Measurements from ENCODE around the gene GPR137B. TPM values are rescaled to one million over a fixed set of nuclear protein-coding genes. Genes with fewer than 3 reads are reported as not detected.
"Not testable (repeated sequence)": the region's sequence is repeated elsewhere in the genome, so short reads cannot be mapped to it uniquely, and the experiment has no call there.

GPR137B gene, protein sequence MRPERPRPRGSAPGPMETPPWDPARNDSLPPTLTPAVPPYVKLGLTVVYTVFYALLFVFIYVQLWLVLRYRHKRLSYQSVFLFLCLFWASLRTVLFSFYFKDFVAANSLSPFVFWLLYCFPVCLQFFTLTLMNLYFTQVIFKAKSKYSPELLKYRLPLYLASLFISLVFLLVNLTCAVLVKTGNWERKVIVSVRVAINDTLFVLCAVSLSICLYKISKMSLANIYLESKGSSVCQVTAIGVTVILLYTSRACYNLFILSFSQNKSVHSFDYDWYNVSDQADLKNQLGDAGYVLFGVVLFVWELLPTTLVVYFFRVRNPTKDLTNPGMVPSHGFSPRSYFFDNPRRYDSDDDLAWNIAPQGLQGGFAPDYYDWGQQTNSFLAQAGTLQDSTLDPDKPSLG
- total RNA-seq (10 to 100 TPM; 13.3 to 18.3 TPM), polyA plus RNA-seq (ENCODE audit: insufficient read depth, low read depth, low replicate concordance) (8.4 TPM)
- long read RNA-seq, donor 1, transcript GPR137B-202 (7 exons, 2,042 nt): major isoform, 5 of 5 reads
- long read RNA-seq, donor 1, partial matches to known transcripts: 0 of 5 reads
- long read RNA-seq, donor 1, other reads (novel, unspliced or antisense): 0 of 5 reads
- long read RNA-seq, donor 2, partial matches to known transcripts: 0 of 3 reads
- long read RNA-seq, donor 2, other reads (novel, unspliced or antisense): 0 of 3 reads

- intact Hi-C loops (cut with DNase I; ENCODE audit: low total_unique reads): no loop called here
- Histone ChIP-seq H3K4me1 (peaks cover 2% of the 10 kb centered on the region), H3K9me3 (no peaks in the 10 kb centered on the region), H3K4me3 (peak within 1 kb of the TSS; percentile 62 to 75), H3K36me3 (ENCODE audit: low read depth, missing control alignments) (no peaks in the 10 kb centered on the region), H3K27ac (peak within 1 kb of the TSS; percentile 50 to 60), H3K27me3 (no peaks in the 10 kb centered on the region)
- peak; percentile 65 for DNase-seq
- 1% methylated on average over 26 to 61 of the region's 105 CpGs for WGBS, 2 donors
- TF ChIP-seq CTCF (IDR thresholded peaks at IDR 0.05): no peak
- no peak for TF ChIP-seq POLR2A (IDR thresholded peaks at IDR 0.05)
Observed at GRCh38 chr1:236142253-236143103, at the start of gene GPR137B. TSS of gene GPR137B (plus strand) at chr1:236142539. CDS start at chr1:236142623, 84 bp downstream.

DNA sequence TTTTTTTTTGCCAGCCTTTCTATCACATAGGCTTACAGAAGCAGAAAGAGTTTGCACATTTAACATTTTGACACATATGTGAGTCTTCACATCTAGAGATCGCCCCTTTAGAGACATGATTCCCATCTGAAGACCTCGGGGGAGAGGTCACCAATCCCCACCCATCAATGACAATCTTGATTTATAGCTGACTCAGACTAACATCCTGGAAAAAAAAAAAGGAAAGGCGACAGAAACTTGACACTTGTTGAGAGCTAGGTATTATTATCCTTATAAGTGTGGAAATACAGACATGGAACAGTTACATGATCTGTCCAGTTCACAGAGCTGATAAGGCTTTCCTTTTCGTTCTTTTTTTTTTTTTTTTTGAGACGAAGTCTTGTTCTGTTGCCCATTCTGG is 49.4 kb upstream of the GPR137B start:
- Histone ChIP-seq H3K4me3 (no peak overlapping the region), H3K36me3 (ENCODE audit: low read depth, missing control alignments) (no peaks in the 10 kb centered on the region), H3K4me1 (no peaks in the 10 kb centered on the region), H3K9me3 (no peaks in the 10 kb centered on the region), H3K27me3 (no peaks in the 10 kb centered on the region), H3K27ac (no peak overlapping the region)
- TF ChIP-seq CTCF (IDR thresholded peaks at IDR 0.05): no peak
- TF ChIP-seq POLR2A (IDR thresholded peaks at IDR 0.05): no peak
- no peak for DNase-seq
- WGBS, 2 donors: 71 to 72% methylated on average over 5 of the region's 5 CpGs
- intact Hi-C loops (cut with DNase I; ENCODE audit: low total_unique reads): no loop called here

GRCh38 chr1:236095705-236096520 is 46.4 kb upstream of the GPR137B start:
- WGBS, 2 donors: 87 to 94% methylated on average over 3 of the region's 3 CpGs
- Histone ChIP-seq H3K36me3 (ENCODE audit: low read depth, missing control alignments) (no peaks in the 10 kb centered on the region), H3K4me3 (no peak overlapping the region), H3K9me3 (no peaks in the 10 kb centered on the region), H3K27me3 (no peaks in the 10 kb centered on the region), H3K27ac (no peak overlapping the region), H3K4me1 (peaks cover 5% of the 10 kb centered on the region)
- DNase-seq: no peak
- TF ChIP-seq CTCF (IDR thresholded peaks at IDR 0.05) (no peak), POLR2A (IDR thresholded peaks at IDR 0.05) (no peak)
- intact Hi-C loops (cut with DNase I; ENCODE audit: low total_unique reads): no loop called here

DNA sequence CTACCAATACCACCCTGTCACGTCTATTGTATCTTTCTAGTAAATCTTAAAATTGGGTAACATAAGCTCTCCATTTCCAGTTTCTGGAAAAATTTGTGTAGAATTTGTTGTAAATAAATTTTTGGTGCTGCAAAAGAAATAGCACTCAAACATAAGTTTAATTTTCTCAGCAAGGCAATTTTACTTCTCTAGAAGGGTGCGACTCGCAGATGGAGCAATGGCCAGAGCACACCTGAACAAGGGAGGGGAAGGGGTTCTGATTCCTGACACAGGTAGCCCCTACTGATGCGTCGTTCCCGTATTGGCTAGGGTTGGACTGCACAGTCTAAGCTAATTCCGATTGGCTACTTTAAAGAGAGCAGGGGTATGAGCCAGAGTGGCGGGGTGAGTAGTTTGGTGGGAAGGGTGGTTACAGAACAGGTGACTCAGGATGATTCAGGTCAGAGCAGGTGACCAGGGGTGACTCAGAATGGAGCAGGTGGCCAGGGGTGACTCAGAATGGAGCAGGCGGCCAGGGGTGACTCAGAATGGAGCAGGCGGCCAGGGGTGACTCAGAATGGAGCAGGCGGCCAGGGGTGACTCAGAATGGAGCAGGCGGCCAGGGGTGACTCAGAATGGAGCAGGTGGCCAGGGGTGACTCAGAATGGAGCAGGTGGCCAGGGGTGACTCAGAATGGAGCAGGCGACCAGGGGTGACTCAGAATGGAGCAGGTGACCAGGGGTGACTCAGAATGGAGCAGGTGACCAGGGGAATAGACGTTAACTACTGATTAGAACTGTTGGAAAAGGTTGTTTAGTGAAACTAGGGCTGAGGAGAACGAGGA is 45.5 kb upstream of the GPR137B start:
- H3K27ac ChIP-seq; H3K36me3 ChIP-seq (ENCODE audit: low read depth, missing control alignments); H3K4me3 ChIP-seq; H3K9me3 ChIP-seq; H3K4me1 ChIP-seq; intact Hi-C loops (cut with DNase I; ENCODE audit: low total_unique reads); H3K27me3 ChIP-seq: not testable (repeated sequence)
- peak; percentile 53 for DNase-seq
- 69 to 74% methylated on average over 15 of the region's 15 CpGs for WGBS, 2 donors
